HG02938 (cell line): ENCODE results near the gene ATP1A4.

Source experiments
- ATAC-seq: cut with Tn5 transposase; IDR thresholded peaks from one replicate; pipeline ENCODE4 v1.9.1; 2021; ENCODE audit warnings: mild to moderate bottlenecking, moderate library complexity; ENCODE audit not compliant: unreplicated experiment

ATP1A4 gene

DNA sequence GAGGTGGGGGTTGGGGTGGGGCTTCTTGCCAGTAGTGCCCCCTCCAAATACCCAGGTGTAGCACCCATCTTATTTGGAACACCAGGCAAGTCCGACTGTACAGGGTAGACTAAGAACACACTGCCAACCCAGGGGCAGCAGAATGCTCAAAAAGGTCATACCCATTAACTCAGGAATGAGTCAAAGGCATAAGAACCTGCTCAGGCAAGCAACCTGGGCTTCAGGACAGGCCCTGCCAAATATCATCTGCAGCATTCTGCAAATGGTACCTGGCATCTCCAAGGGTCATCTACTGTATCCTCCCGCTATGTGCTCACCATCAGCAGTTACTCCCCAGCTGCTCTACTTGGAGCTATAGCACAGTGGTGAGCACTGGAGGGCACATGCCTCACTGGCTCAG, 73.2 kb downstream of the ATP1A4 start:
- ATAC-seq, result no peak

DNA sequence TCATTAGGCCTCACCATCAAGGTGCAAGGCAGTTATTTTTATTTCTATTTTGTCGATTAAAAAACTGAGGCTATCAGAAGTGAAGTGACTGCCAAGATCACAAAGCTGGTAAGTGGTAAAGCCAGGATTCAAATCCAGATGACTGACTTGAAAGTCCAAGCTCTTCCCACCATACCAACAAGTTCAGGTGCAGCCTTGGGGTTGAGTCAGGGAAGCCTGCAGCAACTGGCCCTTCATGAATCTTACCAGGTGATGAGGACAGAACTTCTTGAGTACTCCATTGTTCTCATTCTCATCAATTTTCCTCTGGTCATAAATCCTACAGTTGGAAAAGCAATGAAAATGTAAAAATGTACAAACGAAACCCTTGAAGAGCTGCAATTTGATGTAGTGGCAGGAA, 73.9 kb downstream of the ATP1A4 start:
- no peak for ATAC-seq

DNA sequence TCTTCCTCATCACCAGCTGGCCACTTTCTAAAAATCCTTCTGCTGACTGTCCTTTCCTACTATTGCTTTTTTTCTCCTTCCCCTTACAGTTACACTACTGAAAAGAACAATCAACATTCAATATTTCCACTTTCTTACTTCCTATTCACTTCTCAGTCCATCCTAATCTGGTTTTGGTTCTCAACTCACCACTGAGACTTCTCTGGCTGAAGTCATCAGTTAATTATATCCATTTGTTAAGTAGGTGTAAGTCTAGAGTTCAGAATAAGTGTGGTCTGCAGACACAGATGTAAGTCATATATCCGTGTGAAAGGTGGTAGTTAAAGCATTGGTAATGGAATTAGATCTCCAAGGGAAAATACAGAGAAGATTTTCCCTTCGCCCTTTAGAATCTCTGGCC, 75.2 kb downstream of the ATP1A4 start:
- no peak for ATAC-seq

DNA sequence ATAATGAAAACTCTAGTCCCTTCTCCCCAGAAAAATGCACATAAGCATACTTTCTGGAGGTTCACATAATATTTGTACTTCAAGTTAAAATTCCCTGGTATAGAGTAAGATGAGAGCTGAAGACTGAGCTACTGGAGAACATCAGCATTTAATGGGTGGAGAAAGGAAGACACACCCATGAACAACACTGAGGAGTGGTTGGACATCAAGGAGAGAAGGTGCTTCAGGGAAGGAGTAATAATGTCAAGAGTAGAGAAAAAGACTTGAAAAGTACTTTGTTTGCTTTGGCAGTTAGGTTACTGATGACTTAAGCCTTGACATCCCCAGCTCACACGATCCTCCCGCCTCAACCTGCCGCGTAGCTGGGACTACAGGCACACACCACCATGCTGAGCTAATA, 75.6 kb downstream of the ATP1A4 start:
- ATAC-seq, result no peak

DNA sequence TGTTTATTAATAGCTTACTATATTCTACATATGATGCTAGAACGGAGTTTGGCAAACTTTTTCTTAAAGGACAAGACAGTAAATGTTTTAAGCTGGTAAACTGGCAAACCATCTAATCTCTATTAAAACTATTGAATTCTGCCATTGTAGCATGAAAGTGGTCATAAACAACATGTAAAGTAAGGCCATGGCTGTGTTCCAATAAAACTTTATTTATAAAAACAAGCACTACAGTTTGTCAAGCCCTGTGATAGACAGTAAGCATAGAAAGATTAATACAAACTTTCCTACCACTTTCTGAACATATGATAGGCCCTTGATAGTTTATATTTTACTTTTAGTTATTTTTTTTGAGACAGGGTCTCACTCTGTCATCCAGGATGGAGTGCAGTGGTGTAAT, 76.2 kb downstream of the ATP1A4 start:
- no peak for ATAC-seq

DNA sequence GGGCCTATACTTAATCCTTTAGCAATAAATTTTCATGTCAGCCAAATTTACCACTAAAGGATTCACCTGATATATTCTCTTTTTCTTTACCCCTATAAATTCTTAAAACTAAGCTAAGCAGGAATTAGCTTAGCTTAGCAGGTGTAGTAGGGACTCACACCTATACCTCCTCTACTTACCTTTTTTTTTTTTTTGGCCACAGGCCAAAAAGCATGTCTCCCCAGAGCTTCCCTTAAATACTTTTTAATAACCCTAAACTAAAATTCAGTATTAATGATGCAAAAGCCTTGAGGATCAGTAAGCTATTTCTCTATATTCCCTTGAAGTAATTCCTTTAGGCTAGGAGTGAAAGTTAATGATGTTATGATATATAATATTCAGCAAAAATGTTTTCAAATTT, 77.0 kb downstream of the ATP1A4 start:
- ATAC-seq, result no peak

DNA sequence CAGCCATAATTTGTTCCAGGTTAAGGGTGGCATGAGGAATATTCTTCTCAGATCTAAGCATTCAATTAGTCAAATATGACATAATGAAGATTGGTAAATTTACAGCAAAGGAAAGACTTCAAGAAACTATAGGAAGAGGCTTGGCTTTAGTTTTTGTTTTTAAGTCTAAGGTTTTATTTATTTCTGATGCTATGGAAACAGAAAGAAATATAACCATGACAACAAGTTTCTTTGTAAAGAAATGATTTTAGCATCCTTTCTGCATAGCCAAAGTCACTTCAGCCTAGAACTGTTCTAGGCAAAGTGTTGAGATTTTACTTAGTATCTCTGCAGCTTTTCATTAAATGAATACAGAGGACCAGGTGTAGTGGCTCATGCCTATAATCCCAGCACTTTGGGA, 81.5 kb downstream of the ATP1A4 start:
- ATAC-seq, result no peak
